Stimulated activated naive CD8-positive, alpha-beta T cell treated with anti-CD3 and anti-CD28 coated beads, Interleukin-15, Interleukin-2, amounts not matched to agents 100 ng/mL and 50 ng/mL, for 24 hours (primary cell): Measurements from ENCODE around the gene ZFPM1.

Experiments
- H3K27ac Mint-ChIP-seq: one replicate; pipeline ENCODE4 v1.8.0; 2021; ENCODE audit warnings: mild to moderate bottlenecking, mixed read lengths
- H3K27me3 Mint-ChIP-seq: one replicate; pipeline ENCODE4 v1.8.0; 2021; ENCODE audit warnings: mixed read lengths
- H3K36me3 Mint-ChIP-seq: one replicate; pipeline ENCODE4 v1.8.0; 2021; ENCODE audit warnings: low read depth, mixed read lengths
- H3K4me1 Mint-ChIP-seq: one replicate; pipeline ENCODE4 v1.8.0; 2021; ENCODE audit warnings: low read depth, mixed read lengths
- H3K4me3 Mint-ChIP-seq: one replicate; pipeline ENCODE4 v1.8.0; 2021; ENCODE audit warnings: mild to moderate bottlenecking, mixed read lengths
- H3K9me3 Mint-ChIP-seq: one replicate; pipeline ENCODE4 v1.8.0; 2021; ENCODE audit warnings: mixed read lengths

Gene ZFPM1

DNA sequence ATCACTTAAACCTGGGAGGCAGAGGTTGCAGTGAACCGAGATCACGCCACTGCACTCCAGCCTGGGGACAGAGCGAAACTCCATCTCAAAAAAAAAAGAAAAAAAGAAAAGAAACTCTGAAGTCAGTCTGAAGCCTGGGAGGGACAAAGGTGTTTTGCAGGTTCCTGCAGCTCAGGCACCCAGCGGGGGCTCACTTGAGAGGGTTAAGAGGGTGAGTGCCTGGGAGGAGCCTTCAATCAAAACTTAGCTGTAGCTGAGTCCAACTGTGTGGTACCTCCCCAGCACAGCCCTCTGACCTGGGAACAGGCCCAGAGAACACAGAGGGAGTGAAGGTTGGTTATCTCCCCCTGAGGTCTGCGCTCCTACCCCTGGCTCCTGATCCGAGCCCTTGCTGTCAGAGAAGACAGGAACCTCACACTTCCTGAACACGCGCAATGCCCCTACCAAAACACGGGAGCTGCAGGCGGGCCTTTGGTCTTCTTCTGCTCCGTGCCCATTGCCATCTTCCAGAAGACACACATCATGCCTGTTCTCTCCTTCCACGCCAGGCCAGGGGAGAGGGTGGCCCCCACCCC is 96.7 kb downstream of the ZFPM1 start:
- Mint-ChIP-seq H3K4me1 (peaks cover 25% of the 10 kb centered on the region), H3K27ac (no peak overlapping the region), H3K9me3 (no peaks in the 10 kb centered on the region), H3K36me3 (no peaks in the 10 kb centered on the region), H3K27me3 (peaks cover 3% of the 10 kb centered on the region), H3K4me3 (peak overlapping the region; percentile 37)

DNA sequence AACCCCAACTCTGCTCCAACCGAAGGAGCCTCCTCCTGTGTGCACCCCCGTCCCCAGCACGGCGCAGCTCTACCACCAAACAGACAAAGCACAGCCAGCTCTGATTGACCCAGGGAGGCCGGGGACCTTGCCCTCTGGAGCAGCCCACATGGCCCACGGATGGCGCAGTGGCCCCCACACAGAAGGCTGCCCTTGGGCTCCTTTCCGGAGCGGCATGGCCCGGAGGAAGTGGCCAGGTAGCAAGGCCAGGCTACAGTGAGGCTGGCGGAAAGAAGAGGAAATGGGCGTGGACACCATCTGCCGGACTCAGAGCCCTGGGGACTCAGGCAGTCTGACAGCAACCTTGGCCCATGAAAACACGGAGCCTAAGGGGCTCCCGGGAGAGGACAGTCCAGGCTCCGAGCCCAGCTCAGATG is 97.2 kb downstream of the ZFPM1 start:
- H3K27me3 Mint-ChIP-seq, result peaks cover 3% of the 10 kb centered on the region
- H3K27ac Mint-ChIP-seq, result no peak overlapping the region

GRCh38 chr16:88552166-88552565 is 99.1 kb downstream of the ZFPM1 start:
- peaks cover 4% of the 10 kb centered on the region for H3K9me3 Mint-ChIP-seq
- no peaks in the 10 kb centered on the region for H3K27me3 Mint-ChIP-seq
- no peak overlapping the region for H3K27ac Mint-ChIP-seq
- no peaks in the 10 kb centered on the region for H3K36me3 Mint-ChIP-seq
- H3K4me3 Mint-ChIP-seq, result no peak overlapping the region
- peaks cover 25% of the 10 kb centered on the region for H3K4me1 Mint-ChIP-seq

More for the DNA sequence above, 97.2 kb downstream of the ZFPM1 start:
- Mint-ChIP-seq H3K36me3 (no peaks in the 10 kb centered on the region), H3K4me3 (peak overlapping the region; percentile 37), H3K4me1 (peaks cover 25% of the 10 kb centered on the region), H3K9me3 (no peaks in the 10 kb centered on the region)

- H3K4me1 Mint-ChIP-seq, result peaks cover 25% of the 10 kb centered on the region
- no peaks in the 10 kb centered on the region for H3K27me3 Mint-ChIP-seq
- no peak overlapping the region for H3K4me3 Mint-ChIP-seq
- peaks cover 4% of the 10 kb centered on the region for H3K9me3 Mint-ChIP-seq
- no peaks in the 10 kb centered on the region for H3K36me3 Mint-ChIP-seq
- H3K27ac Mint-ChIP-seq, result no peak overlapping the region
These were observed 99.7 kb downstream of the ZFPM1 start for GRCh38 chr16:88552815-88553214.

GRCh38 chr16:88553739-88554138 is 100.7 kb downstream of the ZFPM1 start:
- Mint-ChIP-seq H3K4me1 (peaks cover 25% of the 10 kb centered on the region), H3K9me3 (peaks cover 4% of the 10 kb centered on the region), H3K4me3 (no peak overlapping the region), H3K27ac (no peak overlapping the region), H3K36me3 (no peaks in the 10 kb centered on the region), H3K27me3 (peaks cover 1% of the 10 kb centered on the region)

DNA sequence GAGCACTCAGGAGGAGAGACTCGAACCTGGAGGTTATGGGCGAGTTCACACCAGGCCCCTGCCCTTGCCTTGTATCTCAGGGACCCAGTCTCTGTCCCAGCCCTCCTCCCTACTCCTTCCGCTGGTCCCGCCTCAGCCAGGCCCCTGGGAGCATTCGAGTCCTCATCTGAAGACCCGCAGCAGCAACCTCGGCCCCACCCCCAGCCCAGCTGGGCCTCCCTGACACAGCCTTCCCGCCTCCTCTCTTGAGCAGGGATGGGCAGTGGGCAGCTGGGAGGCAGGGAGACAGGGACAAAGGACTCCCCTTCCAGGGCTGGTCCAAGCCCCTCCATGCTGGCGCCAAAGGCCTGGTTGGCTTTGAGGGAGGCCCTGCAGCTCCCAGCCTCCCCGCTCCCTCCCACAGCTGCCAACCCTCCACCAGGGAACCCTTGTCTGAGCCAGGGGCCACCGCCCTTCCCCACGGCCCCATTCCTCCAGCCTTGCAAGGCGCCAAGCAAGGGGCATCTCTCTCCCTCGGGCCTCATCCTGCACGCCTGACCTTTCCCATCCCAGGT is 101.7 kb downstream of the ZFPM1 start:
- Mint-ChIP-seq H3K4me3 (no peak overlapping the region), H3K27ac (no peak overlapping the region), H3K4me1 (peaks cover 16% of the 10 kb centered on the region), H3K36me3 (no peaks in the 10 kb centered on the region), H3K27me3 (peaks cover 4% of the 10 kb centered on the region), H3K9me3 (peaks cover 4% of the 10 kb centered on the region)

- Mint-ChIP-seq H3K4me1 (peaks cover 4% of the 10 kb centered on the region), H3K36me3 (no peaks in the 10 kb centered on the region), H3K4me3 (no peak overlapping the region)
These were observed 103.4 kb downstream of the ZFPM1 start for GRCh38 chr16:88556294-88556988.

GRCh38 chr16:88558457-88559442 is 105.7 kb downstream of the ZFPM1 start:
- Mint-ChIP-seq H3K4me3 (no peak overlapping the region), H3K4me1 (peaks cover 3% of the 10 kb centered on the region), H3K27me3 (peaks cover 4% of the 10 kb centered on the region), H3K36me3 (no peaks in the 10 kb centered on the region), H3K27ac (no peak overlapping the region), H3K9me3 (peaks cover 4% of the 10 kb centered on the region)

More at GRCh38 chr16:88556294-88556988, 103.4 kb downstream of the ZFPM1 start:
- Mint-ChIP-seq H3K27me3 (peaks cover 4% of the 10 kb centered on the region), H3K9me3 (peaks cover 4% of the 10 kb centered on the region), H3K27ac (no peak overlapping the region)

GRCh38 chr16:88560714-88561484 is 107.8 kb downstream of the ZFPM1 start:
- H3K4me3 Mint-ChIP-seq, result no peak overlapping the region
- H3K27me3 Mint-ChIP-seq, result peaks cover 4% of the 10 kb centered on the region
- H3K4me1 Mint-ChIP-seq, result peaks cover 6% of the 10 kb centered on the region
- no peak overlapping the region for H3K27ac Mint-ChIP-seq
- peaks cover 4% of the 10 kb centered on the region for H3K9me3 Mint-ChIP-seq
- H3K36me3 Mint-ChIP-seq, result no peaks in the 10 kb centered on the region

GRCh38 chr16:88561485-88562359 is 108.6 kb downstream of the ZFPM1 start:
- Mint-ChIP-seq H3K4me3 (no peak overlapping the region), H3K4me1 (peaks cover 14% of the 10 kb centered on the region), H3K9me3 (no peaks in the 10 kb centered on the region), H3K36me3 (no peaks in the 10 kb centered on the region), H3K27me3 (peaks cover 4% of the 10 kb centered on the region), H3K27ac (no peak overlapping the region)

GRCh38 chr16:88566158-88566557 is 113.1 kb downstream of the ZFPM1 start:
- no peaks in the 10 kb centered on the region for H3K36me3 Mint-ChIP-seq
- no peaks in the 10 kb centered on the region for H3K27me3 Mint-ChIP-seq
- H3K27ac Mint-ChIP-seq, result peak overlapping the region; percentile 42
- no peaks in the 10 kb centered on the region for H3K9me3 Mint-ChIP-seq
- peaks cover 30% of the 10 kb centered on the region for H3K4me1 Mint-ChIP-seq
- H3K4me3 Mint-ChIP-seq, result no peak overlapping the region

DNA sequence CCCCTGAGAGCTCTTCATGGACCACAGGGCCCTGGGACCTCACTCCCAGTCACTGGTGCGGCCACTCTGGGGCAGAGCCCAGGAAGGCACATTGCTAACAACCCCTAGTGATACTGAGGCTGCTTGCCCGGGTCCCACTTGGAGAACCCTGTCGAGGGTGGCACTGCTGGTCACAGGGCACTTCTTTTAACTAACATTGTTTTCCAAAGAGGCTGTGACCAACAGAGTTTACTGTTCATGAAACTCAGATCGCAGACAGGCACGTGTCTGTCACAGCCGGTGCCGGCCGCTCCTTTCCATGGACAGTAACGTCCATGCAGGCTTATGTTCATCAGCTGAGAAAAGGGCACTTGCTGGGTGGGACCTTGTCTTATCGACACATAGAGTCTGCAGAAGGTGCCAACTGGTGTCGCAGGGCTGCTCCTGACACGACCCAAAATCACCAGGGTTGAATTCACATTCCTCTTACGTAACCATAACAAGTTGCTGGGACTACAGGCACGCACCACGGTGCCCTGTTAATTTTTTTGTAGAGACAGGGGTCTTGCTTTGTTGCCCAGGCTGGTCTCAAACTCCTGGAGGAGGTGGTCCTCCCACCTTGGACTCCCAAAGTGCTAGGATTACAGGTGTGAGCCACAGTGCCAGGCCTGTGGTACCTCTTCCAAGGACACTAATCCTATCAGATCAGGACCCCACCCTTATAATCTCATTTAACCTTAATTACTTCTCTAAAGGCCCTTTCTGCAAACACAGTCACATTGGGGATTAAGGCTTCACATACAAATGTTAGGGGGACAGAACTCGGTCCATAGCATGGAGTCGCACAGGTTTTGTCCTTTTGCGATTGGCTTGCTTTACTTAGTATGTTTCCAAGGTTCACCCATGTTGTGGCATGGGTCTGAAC is 115.9 kb downstream of the ZFPM1 start:
- no peaks in the 10 kb centered on the region for H3K9me3 Mint-ChIP-seq
- peak overlapping the region; percentile 94 for H3K27ac Mint-ChIP-seq
- peaks cover 53% of the 10 kb centered on the region for H3K4me1 Mint-ChIP-seq

GRCh38 chr16:88569614-88569984 is 116.5 kb downstream of the ZFPM1 start:
- Mint-ChIP-seq H3K4me3 (peak overlapping the region; percentile 89), H3K4me1 (peaks cover 53% of the 10 kb centered on the region), H3K27ac (peak overlapping the region; percentile 94), H3K9me3 (no peaks in the 10 kb centered on the region), H3K36me3 (peaks cover 21% of the 10 kb centered on the region), H3K27me3 (no peaks in the 10 kb centered on the region)

More for the DNA sequence above, 115.9 kb downstream of the ZFPM1 start:
- Mint-ChIP-seq H3K27me3 (no peaks in the 10 kb centered on the region), H3K36me3 (peaks cover 21% of the 10 kb centered on the region), H3K4me3 (peak overlapping the region; percentile 89)
